ENCODE measurements around the gene TFAM.
"Not testable (repeated sequence)": the region's sequence is repeated elsewhere in the genome, so short reads cannot be mapped to it uniquely, and the experiment has no call there.

The TFAM gene

GRCh38 chr10:58373442-58373827 is 11.8 kb upstream of the TFAM start:
- no peak for DNase-seq

- no peak for DNase-seq
Observed at GRCh38 chr10:58382489-58382995, 2.7 kb upstream of the TFAM start.

- peak; percentile 82 for DNase-seq
Observed at GRCh38 chr10:58384095-58384494, 1.1 kb upstream of the TFAM start.

- DNase-seq = peak; percentile 35
Observed at GRCh38 chr10:58384544-58384998, 639 bp upstream of the TFAM start.

GRCh38 chr10:58385784-58386112 is 538 bp downstream of the TFAM start:
- DNase-seq = peak; percentile 22

GRCh38 chr10:58389024-58389423 is 3.8 kb downstream of the TFAM start:
- no peak for DNase-seq

GRCh38 chr10:58393317-58393716 is 8.1 kb downstream of the TFAM start:
- no peak for DNase-seq

GRCh38 chr10:58394471-58394870 is 9.3 kb downstream of the TFAM start:
- DNase-seq = no peak

GRCh38 chr10:58396057-58396456 is 10.8 kb downstream of the TFAM start:
- DNase-seq = no peak

- DNase-seq = no peak
Observed at GRCh38 chr10:58397830-58398229, 12.6 kb downstream of the TFAM start.

GRCh38 chr10:58399410-58399809 is 14.2 kb downstream of the TFAM start:
- peak; percentile 77 for DNase-seq

- DNase-seq = no peak
Observed at GRCh38 chr10:58400609-58401008, 15.4 kb downstream of the TFAM start.

GRCh38 chr10:58404001-58404400 is 18.8 kb downstream of the TFAM start:
- DNase-seq = no peak

GRCh38 chr10:58409956-58410610 is 24.9 kb downstream of the TFAM start:
- no peak for DNase-seq

GRCh38 chr10:58412502-58412961 is 27.3 kb downstream of the TFAM start:
- DNase-seq = no peak

GRCh38 chr10:58414270-58415041 is 29.2 kb downstream of the TFAM start:
- no peak for DNase-seq

- DNase-seq = no peak
Observed at GRCh38 chr10:58415757-58416156, 30.5 kb downstream of the TFAM start.

- DNase-seq = not testable (repeated sequence)
Observed at GRCh38 chr10:58417902-58418301, 32.7 kb downstream of the TFAM start.

- DNase-seq = no peak
Observed at GRCh38 chr10:58424176-58424575, 39.0 kb downstream of the TFAM start.

- DNase-seq = not testable (repeated sequence)
Observed at GRCh38 chr10:58428436-58428835, 43.2 kb downstream of the TFAM start.

- DNase-seq = no peak
Observed at GRCh38 chr10:58431903-58432302, 46.7 kb downstream of the TFAM start.

- DNase-seq = no peak
Observed at GRCh38 chr10:58433066-58433465, 47.9 kb downstream of the TFAM start.

- no peak for DNase-seq
Observed at GRCh38 chr10:58433571-58433970, 48.4 kb downstream of the TFAM start.

GRCh38 chr10:58435297-58435985 is 50.2 kb downstream of the TFAM start:
- DNase-seq = peak; percentile 61
